Measurements from ENCODE around the gene ATF2.

Gene ATF2

GRCh38 chr2:175167792-175168563, at the start of gene ATF2:
TSS of gene ATF2 (minus strand) at chr2:175168203. CDS start at chr2:175136443, 31,760 bp downstream.
- peak; percentile 93 to 97 for DNase-seq (ENCODE audit: extremely low read depth in 1 of 2, low read depth in 1 of 2)

GRCh38 chr2:175207741-175208438, 39.9 kb upstream of the ATF2 start:
- no peak for DNase-seq (ENCODE audit: extremely low read depth in 1 of 2, low read depth in 1 of 2)

- DNase-seq (ENCODE audit: extremely low read depth in 1 of 2, low read depth in 1 of 2) = no peak
Observed at GRCh38 chr2:175206866-175207265, 38.9 kb upstream of the ATF2 start.

- DNase-seq (ENCODE audit: extremely low read depth in 1 of 2, low read depth in 1 of 2) = no peak
Observed at GRCh38 chr2:175205523-175205922, 37.5 kb upstream of the ATF2 start.

- DNase-seq (ENCODE audit: extremely low read depth in 1 of 2, low read depth in 1 of 2) = peak in 1 of 2 donors; percentile 19
Observed at GRCh38 chr2:175203621-175204496, 35.9 kb upstream of the ATF2 start.

- DNase-seq (ENCODE audit: extremely low read depth in 1 of 2, low read depth in 1 of 2) = no peak
Observed at GRCh38 chr2:175195012-175195411, 27.0 kb upstream of the ATF2 start.

GRCh38 chr2:175188761-175189160, 20.8 kb upstream of the ATF2 start:
- no peak for DNase-seq (ENCODE audit: extremely low read depth in 1 of 2, low read depth in 1 of 2)

GRCh38 chr2:175187378-175187777, 19.4 kb upstream of the ATF2 start:
- DNase-seq (ENCODE audit: extremely low read depth in 1 of 2, low read depth in 1 of 2) = no peak

GRCh38 chr2:175183674-175184073, 15.7 kb upstream of the ATF2 start:
- no peak for DNase-seq (ENCODE audit: extremely low read depth in 1 of 2, low read depth in 1 of 2)

GRCh38 chr2:175181877-175182308, 13.9 kb upstream of the ATF2 start:
- DNase-seq (ENCODE audit: extremely low read depth in 1 of 2, low read depth in 1 of 2) = no peak

GRCh38 chr2:175181104-175181876, 13.3 kb upstream of the ATF2 start, which contains the start of gene ATP5MC3:
TSS of gene ATP5MC3 (minus strand) at chr2:175181710. CDS start at chr2:175181393, 317 bp downstream.
- peak; percentile 81 to 86 for DNase-seq (ENCODE audit: extremely low read depth in 1 of 2, low read depth in 1 of 2)

- peak in 1 of 2 donors; percentile 5 for DNase-seq (ENCODE audit: extremely low read depth in 1 of 2, low read depth in 1 of 2)
Observed at GRCh38 chr2:175180701-175181103, 12.7 kb upstream of the ATF2 start.

GRCh38 chr2:175176624-175177023, 8.6 kb upstream of the ATF2 start:
- no peak for DNase-seq (ENCODE audit: extremely low read depth in 1 of 2, low read depth in 1 of 2)

GRCh38 chr2:175175896-175176295, 7.9 kb upstream of the ATF2 start:
- DNase-seq (ENCODE audit: extremely low read depth in 1 of 2, low read depth in 1 of 2) = no peak

- DNase-seq (ENCODE audit: extremely low read depth in 1 of 2, low read depth in 1 of 2) = no peak
Observed at GRCh38 chr2:175175320-175175719, 7.3 kb upstream of the ATF2 start.

GRCh38 chr2:175170659-175171304, 2.8 kb upstream of the ATF2 start:
- DNase-seq (ENCODE audit: extremely low read depth in 1 of 2, low read depth in 1 of 2) = no peak

GRCh38 chr2:175169191-175169590, 1.2 kb upstream of the ATF2 start:
- DNase-seq (ENCODE audit: extremely low read depth in 1 of 2, low read depth in 1 of 2) = no peak

GRCh38 chr2:175168564-175168945, 552 bp upstream of the ATF2 start:
- no peak for DNase-seq (ENCODE audit: extremely low read depth in 1 of 2, low read depth in 1 of 2)

GRCh38 chr2:175167076-175167791, 769 bp downstream of the ATF2 start:
- DNase-seq (ENCODE audit: extremely low read depth in 1 of 2, low read depth in 1 of 2) = no peak

All from activated CD8-positive, alpha-beta memory T cell treated with anti-CD3 and anti-CD28 coated beads for 1 hour (primary cell).